HEK293T (cell line): ENCODE data around the gene ZNF865.

Experiments used
- CTCF ChIA-PET: fragments of 350-600 bp; formaldehyde crosslinking; extraction: SDS; loops from one replicate; lab custom pipeline; 2021; ENCODE audit warnings: antibody characterized with exemption, inconsistent platforms; lab: Yijun Ruan, JAX
- POLR2A ChIA-PET: fragments of 350-600 bp; formaldehyde crosslinking; extraction: SDS; loops from one replicate; lab custom pipeline; 2020; ENCODE audit warnings: antibody characterized with exemption, inconsistent platforms; lab: Yijun Ruan, JAX
- DNase-seq: peaks from one replicate; pipeline ENCODE4 v3.0.0; 2012; ENCODE audit warnings: mixed read lengths; ENCODE audit errors: extremely low spot score
- ARNT ChIP-seq: fragments of 450-650 bp; IDR thresholded peaks from 2 replicates; pipeline ENCODE4 v1.6.1; 2017; ENCODE audit warnings: mild to moderate bottlenecking
- BHLHE40 ChIP-seq: fragments of 450-650 bp; IDR thresholded peaks from 2 replicates; pipeline ENCODE4 v1.6.1; 2016; ENCODE audit warnings: mild to moderate bottlenecking, moderate library complexity, borderline replicate concordance
- CTBP1 ChIP-seq: fragments of 450-650 bp; IDR thresholded peaks from 2 replicates; pipeline ENCODE4 v1.6.1; 2016; ENCODE audit warnings: borderline replicate concordance
- ELF4 ChIP-seq: fragments of 450-650 bp; IDR thresholded peaks from 2 replicates; pipeline ENCODE4 v1.6.1; 2017; ENCODE audit warnings: antibody characterized with exemption
- FOXA1 ChIP-seq: fragments of 450-650 bp; IDR thresholded peaks from 2 replicates; pipeline ENCODE4 v1.6.1; 2016; ENCODE audit warnings: mild to moderate bottlenecking
- FOXK2 ChIP-seq: fragments of 450-650 bp; IDR thresholded peaks from 2 replicates; pipeline ENCODE4 v1.6.1; 2016; ENCODE audit warnings: mild to moderate bottlenecking
- FOXM1 ChIP-seq: fragments of 450-650 bp; IDR thresholded peaks from 2 replicates; pipeline ENCODE4 v1.6.1; 2017; ENCODE audit warnings: mild to moderate bottlenecking, borderline replicate concordance
- HDGF ChIP-seq: fragments of 450-650 bp; IDR thresholded peaks from 2 replicates; pipeline ENCODE4 v1.6.1; 2017; ENCODE audit warnings: antibody characterized with exemption, borderline replicate concordance
- L3MBTL2 ChIP-seq: fragments of 450-650 bp; conservative IDR thresholded peaks from 2 replicates; pipeline ENCODE4 v1.6.1; 2016; ENCODE audit warnings: mild to moderate bottlenecking
- LEF1 ChIP-seq: fragments of 450-650 bp; IDR thresholded peaks from 2 replicates; pipeline ENCODE4 v1.6.1; 2017; ENCODE audit warnings: mild to moderate bottlenecking, borderline replicate concordance
- NFRKB ChIP-seq: fragments of 450-650 bp; IDR thresholded peaks from 2 replicates; pipeline ENCODE4 v1.6.1; 2016; ENCODE audit warnings: mild to moderate bottlenecking, moderate library complexity
- PKNOX1 ChIP-seq: fragments of 450-650 bp; IDR thresholded peaks from 2 replicates; pipeline ENCODE4 v1.6.1; 2016
- SP1 ChIP-seq: fragments of 450-650 bp; IDR thresholded peaks from 2 replicates; pipeline ENCODE4 v1.6.1; 2017
- SUZ12 ChIP-seq: fragments of 450-650 bp; IDR thresholded peaks from 2 replicates; pipeline ENCODE4 v1.6.1; 2016; ENCODE audit warnings: mild to moderate bottlenecking
- TARDBP ChIP-seq: fragments of 450-650 bp; IDR thresholded peaks from 2 replicates; pipeline ENCODE4 v1.6.1; 2016
- ZNF384 ChIP-seq: fragments of 450-650 bp; IDR thresholded peaks from 2 replicates; pipeline ENCODE4 v1.6.1; 2016

The ZNF865 gene

GRCh38 chr19:55602104-55603001, 3.1 kb upstream of the ZNF865 start:
- no peak for DNase-seq
- CTCF ChIA-PET, result no interaction called here
- TF ChIP-seq PKNOX1 (no peak), L3MBTL2 (no peak), LEF1 (no peak), SP1 (no peak), HDGF (no peak), ARNT (no peak)
- POLR2A ChIA-PET, result interaction anchor here (1.4 kb wide), 1 partner anchor 23 kb away, joined by 3 read pairs; the partner anchor contains the start of gene ZNF784

GRCh38 chr19:55603115-55603514, 2.3 kb upstream of the ZNF865 start:
- ChIA-PET POLR2A (no interaction called here), CTCF (no interaction called here)
- TF ChIP-seq L3MBTL2 (no peak), BHLHE40 (no peak), SP1 (no peak), TARDBP (no peak), ELF4 (no peak), CTBP1 (no peak), SUZ12 (no peak), ZNF384 (no peak), ARNT (no peak), FOXA1 (no peak)
- DNase-seq, result no peak

DNA sequence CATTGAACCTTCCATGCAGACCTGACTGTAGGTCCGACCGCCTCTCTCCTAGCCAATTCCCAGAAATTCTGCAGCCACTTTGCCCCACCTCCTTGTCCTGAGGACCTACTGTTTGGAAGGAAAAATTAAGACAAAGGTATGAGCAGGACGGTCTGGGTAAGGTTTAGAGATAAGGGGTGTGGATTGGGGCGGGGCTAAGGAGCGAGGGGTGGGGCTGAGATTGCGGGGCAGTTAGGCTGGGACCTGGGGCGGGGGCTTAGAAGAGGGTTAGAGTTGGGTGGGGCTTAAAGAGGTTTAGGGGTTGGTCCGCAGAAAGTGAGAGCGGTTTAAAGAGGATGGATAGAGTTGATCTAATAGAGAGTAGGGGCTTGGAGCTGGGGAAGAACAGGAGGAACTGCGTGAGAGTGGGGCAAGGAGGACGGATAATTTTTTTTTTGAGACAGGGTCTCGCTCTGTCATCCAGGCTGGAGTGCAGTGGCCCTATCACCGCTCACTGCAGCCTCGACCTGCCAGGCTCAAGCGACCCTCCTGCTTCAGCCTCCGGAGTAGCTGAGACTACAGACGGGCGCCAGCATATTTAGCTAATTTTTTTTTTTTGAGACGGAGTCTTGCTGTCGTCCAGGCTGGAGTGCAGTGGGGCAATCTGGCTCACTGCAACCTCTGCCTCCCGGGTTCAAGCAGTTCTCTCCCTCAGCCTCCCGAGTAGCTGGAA, 1.7 kb upstream of the ZNF865 start:
- TF ChIP-seq SUZ12, result no peak
- TF ChIP-seq NFRKB, result no peak
- no peak for TF ChIP-seq CTBP1
- TF ChIP-seq PKNOX1, result no peak
- TF ChIP-seq ELF4, result no peak
- no peak for TF ChIP-seq ARNT
- TF ChIP-seq ZNF384, result no peak
- TF ChIP-seq BHLHE40, result no peak
- no peak for TF ChIP-seq L3MBTL2
- no peak for TF ChIP-seq FOXK2
- no peak for TF ChIP-seq HDGF
- TF ChIP-seq FOXA1, result no peak
- TF ChIP-seq FOXM1, result no peak
- no peak for TF ChIP-seq SP1
- ChIA-PET CTCF (interaction anchor here (0.6 to 2.8 kb wide), 2 partner anchors 51 to 136 kb away, joined by 6 to 9 read pairs; no protein-coding TSS in a partner anchor), POLR2A (interaction anchor here (0.5 to 3.2 kb wide), 7 partner anchors 17 to 195 kb away, joined by 3 to 24 read pairs (median 5); partner anchors contain the start of genes ZNF579, ZNF580 and ZNF784)
- no peak for DNase-seq

- POLR2A ChIA-PET, result interaction anchor here (0.6 to 3.2 kb wide), 9 partner anchors 14 to 934 kb away, joined by 3 to 24 read pairs (median 6); partner anchors contain the start of genes ZNF579 and ZNF784
- CTCF ChIA-PET, result interaction anchor here (0.5 to 2.8 kb wide), 6 partner anchors 12 to 1207 kb away, joined by 3 to 9 read pairs (median 4); partner anchors contain the start of gene ZNF784
- DNase-seq, result peak; percentile 93
- TF ChIP-seq L3MBTL2 (peak; percentile 76), ELF4 (no peak)
Observed at GRCh38 chr19:55605207-55605636, 225 bp upstream of the ZNF865 start.

- POLR2A ChIA-PET, result interaction anchor here (0.7 to 3.2 kb wide), 8 partner anchors 12 to 90 kb away, joined by 3 to 24 read pairs (median 3); partner anchors contain the start of gene ZNF784
- no peak for DNase-seq
- TF ChIP-seq FOXK2 (no peak), ELF4 (no peak)
- CTCF ChIA-PET, result interaction anchor here (0.6 to 2.8 kb wide), 10 partner anchors 11 to 195 kb away, joined by 3 to 9 read pairs (median 4); partner anchors contain the start of gene ZNF784
Observed at GRCh38 chr19:55606471-55606787, 982 bp downstream of the ZNF865 start.

- POLR2A ChIA-PET, result interaction anchor here (0.6 to 3.2 kb wide), 7 partner anchors 12 to 90 kb away, joined by 3 to 24 read pairs (median 3); partner anchors contain the start of gene ZNF784
- DNase-seq, result no peak
- CTCF ChIA-PET, result interaction anchor here (0.6 to 2.8 kb wide), 8 partner anchors 11 to 139 kb away, joined by 3 to 9 read pairs (median 4); partner anchors contain the start of gene ZNF784
- TF ChIP-seq SUZ12 (no peak), FOXA1 (no peak), LEF1 (no peak), FOXM1 (no peak), PKNOX1 (no peak), L3MBTL2 (no peak), BHLHE40 (no peak), ZNF384 (no peak)
Observed at GRCh38 chr19:55606817-55607216, 1.4 kb downstream of the ZNF865 start.
